GM12874 (cell line): ENCODE data around the gene SLC5A3.

ENCODE experiments used
- CTCF ChIP-seq: IDR thresholded peaks from 2 replicates; pipeline ENCODE4 v1.5.1; 2011; ENCODE audit warnings: low read depth, mild to moderate bottlenecking, control low read depth, low read length, moderate library complexity; ENCODE audit not compliant: insufficient read depth

SLC5A3 gene

GRCh38 chr21:34091032-34091431 lies 17.7 kb downstream of the SLC5A3 start:
- no peak for TF ChIP-seq CTCF

- TF ChIP-seq CTCF: peak; percentile 35; the same call in 1 of the 2 replicates
Observed at GRCh38 chr21:34091607-34092006, 18.2 kb downstream of the SLC5A3 start.

- TF ChIP-seq CTCF: no peak
Observed at GRCh38 chr21:34092262-34092921, 19.0 kb downstream of the SLC5A3 start.

- no peak for TF ChIP-seq CTCF
Observed at GRCh38 chr21:34093083-34093482, 19.7 kb downstream of the SLC5A3 start.

- TF ChIP-seq CTCF: no peak
Observed at GRCh38 chr21:34094949-34095348, 21.6 kb downstream of the SLC5A3 start.

GRCh38 chr21:34097442-34097841 lies 24.1 kb downstream of the SLC5A3 start:
- no peak for TF ChIP-seq CTCF

- no peak for TF ChIP-seq CTCF
Observed at GRCh38 chr21:34100337-34100736, 27.0 kb downstream of the SLC5A3 start.
